NCI-H2171 (cell line): ENCODE results near the gene HOXA9.

ENCODE experiments used
- DNase-seq: peaks from one replicate; lab custom pipeline; 2025; lab: John Stamatoyannopoulos, UW

The HOXA9 gene

GRCh38 chr7:27187475-27188385 is 22.4 kb upstream of the HOXA9 start:
- DNase-seq = no peak

- no peak for DNase-seq
These were observed 21.5 kb upstream of the HOXA9 start for GRCh38 chr7:27186668-27187474.

- DNase-seq = no peak
These were observed 20.7 kb upstream of the HOXA9 start for GRCh38 chr7:27185854-27186667.

GRCh38 chr7:27185013-27185853 is 19.9 kb upstream of the HOXA9 start, which contains the start of gene HOXA11:
Gene HOXA11, minus strand, starts transcription at chr7:27185232. Its CDS starts 88 bp downstream, at chr7:27185144.
- DNase-seq = peak; percentile 67

GRCh38 chr7:27184337-27185012 is 19.1 kb upstream of the HOXA9 start:
- DNase-seq = peak; percentile 25

GRCh38 chr7:27183682-27184336 is 18.5 kb upstream of the HOXA9 start:
- peak; percentile 50 for DNase-seq

- no peak for DNase-seq
These were observed 17.7 kb upstream of the HOXA9 start for GRCh38 chr7:27182861-27183681.

GRCh38 chr7:27182285-27182841 is 17.0 kb upstream of the HOXA9 start:
- no peak for DNase-seq

- DNase-seq = no peak
These were observed 16.5 kb upstream of the HOXA9 start for GRCh38 chr7:27181795-27182275.

GRCh38 chr7:27180431-27181420 is 15.4 kb upstream of the HOXA9 start:
- no peak for DNase-seq

GRCh38 chr7:27179503-27180430 is 14.4 kb upstream of the HOXA9 start:
- DNase-seq = peak; percentile 37

GRCh38 chr7:27179030-27179429 is 13.7 kb upstream of the HOXA9 start:
- no peak for DNase-seq

- no peak for DNase-seq
These were observed 13.0 kb upstream of the HOXA9 start for GRCh38 chr7:27178366-27178765.

GRCh38 chr7:27177795-27178320 is 12.5 kb upstream of the HOXA9 start:
- no peak for DNase-seq

GRCh38 chr7:27176962-27177794 is 11.8 kb upstream of the HOXA9 start:
- DNase-seq = no peak
